ENCODE data around the gene PRKAG2.

The PRKAG2 gene

DNA sequence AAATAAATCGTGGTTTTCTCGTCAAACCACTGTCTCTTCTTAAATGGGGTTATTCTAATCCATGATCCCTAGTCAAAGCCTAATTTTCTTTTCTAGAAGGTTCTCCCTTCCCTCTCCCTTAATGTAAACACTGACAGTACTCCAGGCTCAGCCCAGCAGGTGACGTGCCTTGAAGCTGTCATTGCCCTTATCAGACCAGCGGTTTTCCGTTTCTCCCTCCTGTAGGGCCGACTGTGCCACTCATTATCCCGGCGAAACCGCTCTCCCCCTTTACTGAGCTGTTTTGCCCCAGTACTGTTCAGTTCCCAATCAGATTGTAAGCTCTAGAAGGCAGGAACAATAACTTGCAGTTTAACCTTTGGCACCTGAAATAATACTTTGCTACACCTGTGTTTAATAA, 203.7 kb downstream of the PRKAG2 start:
- Histone ChIP-seq H2AFZ (ENCODE audit: low read length) (no peak overlapping the region), H3K4me2 (ENCODE audit: low read length) (no peak overlapping the region), H3F3A (ENCODE audit: insufficient read depth, low read length) (no peaks in the 10 kb centered on the region), H3K9ac (ENCODE audit: low read length) (no peak overlapping the region), H3K27ac (ENCODE audit: low read depth, low read length, poor library complexity, severe bottlenecking) (no peak overlapping the region), H3K9me3 (ENCODE audit: low read length) (no peaks in the 10 kb centered on the region), H3K4me1 (ENCODE audit: insufficient read depth, low read length, severe bottlenecking) (no peaks in the 10 kb centered on the region), H3K27me3 (ENCODE audit: insufficient read depth, low read length) (no peaks in the 10 kb centered on the region; the same call in 1 of the 2 replicates), H3K79me2 (ENCODE audit: insufficient read depth, low read length) (no peaks in the 10 kb centered on the region), H3K9me2 (ENCODE audit: low read depth, low read length) (no peaks in the 10 kb centered on the region), H3K4me3 (ENCODE audit: low read depth, low read length, poor library complexity, severe bottlenecking) (no peak overlapping the region), H4K20me1 (ENCODE audit: insufficient read depth, low read length) (no peaks in the 10 kb centered on the region), H3K36me3 (ENCODE audit: insufficient read depth, low read length) (no peaks in the 10 kb centered on the region)
- TF ChIP-seq EZH2 (IDR thresholded peaks at IDR 0.05; ENCODE audit: borderline replicate concordance, low read length) = no peak
- TF ChIP-seq, protein P1, sequence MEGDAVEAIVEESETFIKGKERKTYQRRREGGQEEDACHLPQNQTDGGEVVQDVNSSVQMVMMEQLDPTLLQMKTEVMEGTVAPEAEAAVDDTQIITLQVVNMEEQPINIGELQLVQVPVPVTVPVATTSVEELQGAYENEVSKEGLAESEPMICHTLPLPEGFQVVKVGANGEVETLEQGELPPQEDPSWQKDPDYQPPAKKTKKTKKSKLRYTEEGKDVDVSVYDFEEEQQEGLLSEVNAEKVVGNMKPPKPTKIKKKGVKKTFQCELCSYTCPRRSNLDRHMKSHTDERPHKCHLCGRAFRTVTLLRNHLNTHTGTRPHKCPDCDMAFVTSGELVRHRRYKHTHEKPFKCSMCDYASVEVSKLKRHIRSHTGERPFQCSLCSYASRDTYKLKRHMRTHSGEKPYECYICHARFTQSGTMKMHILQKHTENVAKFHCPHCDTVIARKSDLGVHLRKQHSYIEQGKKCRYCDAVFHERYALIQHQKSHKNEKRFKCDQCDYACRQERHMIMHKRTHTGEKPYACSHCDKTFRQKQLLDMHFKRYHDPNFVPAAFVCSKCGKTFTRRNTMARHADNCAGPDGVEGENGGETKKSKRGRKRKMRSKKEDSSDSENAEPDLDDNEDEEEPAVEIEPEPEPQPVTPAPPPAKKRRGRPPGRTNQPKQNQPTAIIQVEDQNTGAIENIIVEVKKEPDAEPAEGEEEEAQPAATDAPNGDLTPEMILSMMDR (IDR thresholded peaks at IDR 0.05; ENCODE audit: low read length) = no peak

DNA sequence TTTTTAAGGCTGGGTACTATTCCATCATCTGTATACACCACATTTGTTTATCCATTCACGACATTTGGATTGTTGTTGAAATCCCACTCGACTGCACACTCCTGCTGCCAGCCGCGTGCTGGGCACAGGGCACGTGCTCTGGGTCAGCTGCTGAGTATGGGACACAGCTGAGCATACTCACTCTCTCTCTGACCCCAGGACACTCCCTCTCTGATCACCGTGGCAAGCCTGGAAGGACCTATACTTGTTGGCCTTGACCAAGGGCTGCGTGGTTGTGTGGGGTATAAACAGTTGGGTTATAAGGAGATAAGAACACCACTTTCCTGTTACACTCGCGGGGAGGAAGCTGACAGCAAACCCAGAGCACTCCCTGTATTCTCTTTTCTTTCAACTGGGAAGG, 204.2 kb downstream of the PRKAG2 start:
- Histone ChIP-seq H4K20me1 (ENCODE audit: insufficient read depth, low read length) (no peaks in the 10 kb centered on the region), H3K27me3 (ENCODE audit: insufficient read depth, low read length) (no peaks in the 10 kb centered on the region; the same call in 1 of the 2 replicates), H3K9me2 (ENCODE audit: low read depth, low read length) (no peaks in the 10 kb centered on the region), H2AFZ (ENCODE audit: low read length) (no peak overlapping the region), H3K36me3 (ENCODE audit: insufficient read depth, low read length) (no peaks in the 10 kb centered on the region), H3K27ac (ENCODE audit: low read depth, low read length, poor library complexity, severe bottlenecking) (no peak overlapping the region), H3K9me3 (ENCODE audit: low read length) (no peaks in the 10 kb centered on the region), H3K4me1 (ENCODE audit: insufficient read depth, low read length, severe bottlenecking) (no peaks in the 10 kb centered on the region), H3K4me2 (ENCODE audit: low read length) (no peak overlapping the region), H3K4me3 (ENCODE audit: low read depth, low read length, poor library complexity, severe bottlenecking) (no peak overlapping the region), H3F3A (ENCODE audit: insufficient read depth, low read length) (no peaks in the 10 kb centered on the region), H3K9ac (ENCODE audit: low read length) (no peak overlapping the region), H3K79me2 (ENCODE audit: insufficient read depth, low read length) (no peaks in the 10 kb centered on the region)
- TF ChIP-seq EZH2 (IDR thresholded peaks at IDR 0.05; ENCODE audit: borderline replicate concordance, low read length) = no peak
- TF ChIP-seq, protein P1 (IDR thresholded peaks at IDR 0.05; ENCODE audit: low read length) = no peak

DNA sequence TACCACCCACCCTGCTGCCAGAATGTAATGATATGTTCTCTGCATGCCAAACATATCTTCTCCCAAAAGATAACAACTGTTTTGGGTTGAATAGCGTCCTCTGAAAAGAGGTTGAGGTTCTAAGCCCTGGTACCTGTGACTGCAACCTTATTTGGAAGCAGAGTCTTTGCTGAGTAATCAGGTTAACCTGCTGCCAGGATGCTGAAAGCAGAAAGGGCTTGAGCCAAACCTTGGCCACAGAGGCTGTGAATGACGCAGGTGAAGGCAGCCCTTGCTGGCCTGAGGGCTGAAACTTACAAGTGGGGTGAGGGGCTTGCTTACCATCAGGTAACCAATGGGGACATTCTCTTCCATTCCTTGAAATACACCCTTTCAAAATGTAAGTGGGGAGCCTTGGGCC, 205.4 kb downstream of the PRKAG2 start:
- Histone ChIP-seq H3K27ac (ENCODE audit: low read depth, low read length, poor library complexity, severe bottlenecking) (no peak overlapping the region), H3K27me3 (ENCODE audit: insufficient read depth, low read length) (no peaks in the 10 kb centered on the region; the same call in 1 of the 2 replicates), H3K4me1 (ENCODE audit: insufficient read depth, low read length, severe bottlenecking) (no peaks in the 10 kb centered on the region), H3K9ac (ENCODE audit: low read length) (no peak overlapping the region), H2AFZ (ENCODE audit: low read length) (no peak overlapping the region), H3K9me3 (ENCODE audit: low read length) (no peaks in the 10 kb centered on the region), H3K4me3 (ENCODE audit: low read depth, low read length, poor library complexity, severe bottlenecking) (no peak overlapping the region), H3K9me2 (ENCODE audit: low read depth, low read length) (no peaks in the 10 kb centered on the region), H3K79me2 (ENCODE audit: insufficient read depth, low read length) (no peaks in the 10 kb centered on the region), H3F3A (ENCODE audit: insufficient read depth, low read length) (no peaks in the 10 kb centered on the region), H4K20me1 (ENCODE audit: insufficient read depth, low read length) (no peaks in the 10 kb centered on the region), H3K36me3 (ENCODE audit: insufficient read depth, low read length) (no peaks in the 10 kb centered on the region), H3K4me2 (ENCODE audit: low read length) (no peak overlapping the region)
- no peak for TF ChIP-seq EZH2 (IDR thresholded peaks at IDR 0.05; ENCODE audit: borderline replicate concordance, low read length)
- TF ChIP-seq, protein P1 (IDR thresholded peaks at IDR 0.05; ENCODE audit: low read length) = no peak

All from OCI-LY1 (cell line).